HG03159 (cell line): ENCODE measurements around the gene WBP1L.

ENCODE experiments used
- ATAC-seq: cut with Tn5 transposase; IDR thresholded peaks from one replicate; pipeline ENCODE4 v1.9.1; 2021; ENCODE audit warnings: mild to moderate bottlenecking, moderate library complexity; ENCODE audit not compliant: unreplicated experiment

The WBP1L gene

GRCh38 chr10:102777711-102778453, 34.1 kb downstream of the WBP1L start:
- ATAC-seq, result no peak

- no peak for ATAC-seq
These were observed 35.0 kb downstream of the WBP1L start for GRCh38 chr10:102778781-102779180.

- ATAC-seq, result no peak
These were observed 36.2 kb downstream of the WBP1L start for GRCh38 chr10:102779680-102780526.

GRCh38 chr10:102780527-102780808, 36.7 kb downstream of the WBP1L start:
- ATAC-seq, result no peak

- ATAC-seq, result no peak
These were observed 37.6 kb downstream of the WBP1L start for GRCh38 chr10:102781090-102781920.

- ATAC-seq, result no peak
These were observed 38.3 kb downstream of the WBP1L start for GRCh38 chr10:102781921-102782557.

- ATAC-seq, result no peak
These were observed 39.2 kb downstream of the WBP1L start for GRCh38 chr10:102782673-102783551.

GRCh38 chr10:102783568-102783967, 39.8 kb downstream of the WBP1L start:
- no peak for ATAC-seq

GRCh38 chr10:102785818-102786217, 42.1 kb downstream of the WBP1L start:
- ATAC-seq, result no peak

GRCh38 chr10:102791754-102792395, 48.1 kb downstream of the WBP1L start:
- ATAC-seq, result no peak

GRCh38 chr10:102795453-102796406, 52.0 kb downstream of the WBP1L start:
- peak; percentile 41 for ATAC-seq

- ATAC-seq, result peak; percentile 99
These were observed 52.8 kb downstream of the WBP1L start for GRCh38 chr10:102796407-102797176.

- no peak for ATAC-seq
These were observed 56.1 kb downstream of the WBP1L start for GRCh38 chr10:102799691-102800471.

GRCh38 chr10:102800611-102801335, 57.0 kb downstream of the WBP1L start:
- ATAC-seq, result no peak

GRCh38 chr10:102801496-102801895, 57.7 kb downstream of the WBP1L start:
- no peak for ATAC-seq

- no peak for ATAC-seq
These were observed 58.2 kb downstream of the WBP1L start for GRCh38 chr10:102801978-102802377.
